Measurements from ENCODE around the gene CMIP. TPM values are rescaled to one million over a fixed set of nuclear protein-coding genes. Genes with fewer than 3 reads are reported as not detected.

Gene CMIP
- total RNA-seq, 2 donors from 2014 or later: 7.7 to 19.2 TPM

DNA sequence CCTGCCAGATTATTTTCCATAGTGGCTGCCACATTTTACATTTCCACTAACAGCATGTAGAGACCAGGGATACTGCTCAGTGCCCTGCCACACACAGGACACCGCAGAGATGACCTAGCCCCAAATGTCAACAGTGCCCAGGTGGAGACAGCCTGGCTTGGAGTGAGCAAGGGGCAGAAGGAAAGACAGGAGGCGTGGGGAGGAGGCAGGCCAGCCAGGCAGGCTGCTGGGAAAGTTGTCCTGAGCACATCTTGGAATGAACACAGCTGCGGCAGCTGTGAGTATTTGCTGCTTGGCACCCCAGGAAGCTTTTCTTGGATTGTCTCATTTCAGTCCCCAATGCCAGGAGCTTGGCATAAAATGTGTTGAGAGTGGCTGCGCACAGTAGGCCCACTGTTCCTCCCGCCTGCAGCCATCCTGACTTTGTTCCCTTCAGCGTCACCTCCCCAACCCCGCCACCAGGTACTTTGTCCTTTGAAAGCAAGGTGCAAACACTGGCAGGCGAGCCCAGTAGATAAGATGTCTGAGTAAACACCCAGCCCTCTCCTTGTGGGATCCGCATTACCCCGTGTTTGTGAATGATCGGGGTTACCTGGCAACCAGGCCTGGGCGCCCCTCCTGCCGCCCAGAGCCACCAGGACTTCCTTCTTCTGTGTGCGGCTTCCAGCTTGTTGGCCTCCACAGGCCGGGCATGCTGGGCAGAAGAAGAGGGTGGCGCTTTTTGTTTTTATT, 114.0 kb downstream of the CMIP start:
- Histone ChIP-seq H3K4me3 (no peak overlapping the region), H3K27me3 (no peaks in the 10 kb centered on the region), H3K36me3 (no peaks in the 10 kb centered on the region), H3K9me3 (no peaks in the 10 kb centered on the region), H3K4me1 (peaks cover 0 to 36% of the 10 kb centered on the region in 2 donors), H3K27ac (no peak overlapping the region)
- no peak for DNase-seq (ENCODE audit: low spot score)
- TF ChIP-seq, protein P1, sequence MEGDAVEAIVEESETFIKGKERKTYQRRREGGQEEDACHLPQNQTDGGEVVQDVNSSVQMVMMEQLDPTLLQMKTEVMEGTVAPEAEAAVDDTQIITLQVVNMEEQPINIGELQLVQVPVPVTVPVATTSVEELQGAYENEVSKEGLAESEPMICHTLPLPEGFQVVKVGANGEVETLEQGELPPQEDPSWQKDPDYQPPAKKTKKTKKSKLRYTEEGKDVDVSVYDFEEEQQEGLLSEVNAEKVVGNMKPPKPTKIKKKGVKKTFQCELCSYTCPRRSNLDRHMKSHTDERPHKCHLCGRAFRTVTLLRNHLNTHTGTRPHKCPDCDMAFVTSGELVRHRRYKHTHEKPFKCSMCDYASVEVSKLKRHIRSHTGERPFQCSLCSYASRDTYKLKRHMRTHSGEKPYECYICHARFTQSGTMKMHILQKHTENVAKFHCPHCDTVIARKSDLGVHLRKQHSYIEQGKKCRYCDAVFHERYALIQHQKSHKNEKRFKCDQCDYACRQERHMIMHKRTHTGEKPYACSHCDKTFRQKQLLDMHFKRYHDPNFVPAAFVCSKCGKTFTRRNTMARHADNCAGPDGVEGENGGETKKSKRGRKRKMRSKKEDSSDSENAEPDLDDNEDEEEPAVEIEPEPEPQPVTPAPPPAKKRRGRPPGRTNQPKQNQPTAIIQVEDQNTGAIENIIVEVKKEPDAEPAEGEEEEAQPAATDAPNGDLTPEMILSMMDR (IDR thresholded peaks at IDR 0.05): no peak

DNA sequence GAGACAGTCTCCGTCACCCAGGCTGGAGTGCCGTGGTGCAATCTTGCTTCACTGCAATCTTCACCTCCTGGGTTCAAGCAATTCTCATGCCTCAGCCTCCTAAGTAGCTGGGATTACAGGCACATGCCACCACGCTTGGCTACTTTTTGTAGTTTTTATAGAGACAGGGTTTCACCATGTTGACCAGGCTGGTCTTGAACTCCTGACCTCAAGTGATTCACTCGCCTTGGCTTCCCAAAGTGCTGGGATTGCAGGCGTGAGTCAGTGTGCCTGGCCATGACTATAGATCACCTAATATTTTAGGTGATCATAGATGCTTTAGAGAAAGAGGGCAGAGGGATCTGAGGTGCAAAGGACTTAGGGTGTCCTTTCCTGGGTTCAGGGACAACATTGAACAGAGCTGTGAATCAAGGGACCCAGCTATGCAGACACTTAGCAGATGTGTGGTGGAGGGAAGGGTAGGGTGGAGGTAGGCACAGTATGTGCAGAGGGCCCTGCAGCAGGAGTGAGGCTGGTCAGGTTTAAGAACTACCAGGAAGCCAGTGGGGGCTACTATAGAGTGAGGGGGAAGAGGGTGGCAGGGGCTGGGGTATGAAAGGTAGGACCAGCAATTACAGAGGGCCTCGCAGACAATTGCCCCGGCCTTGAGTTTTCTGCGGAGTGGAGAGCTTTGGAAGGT, 116.5 kb downstream of the CMIP start:
- H3K4me1 ChIP-seq: peaks cover 0 to 18% of the 10 kb centered on the region in 2 donors
- TF ChIP-seq, protein P1 (IDR thresholded peaks at IDR 0.05): no peak
- H3K27me3 ChIP-seq: no peaks in the 10 kb centered on the region
- H3K9me3 ChIP-seq: no peaks in the 10 kb centered on the region
- no peak overlapping the region for H3K4me3 ChIP-seq
- no peaks in the 10 kb centered on the region for H3K36me3 ChIP-seq
- no peak overlapping the region for H3K27ac ChIP-seq
- no peak for DNase-seq (ENCODE audit: low spot score)

DNA sequence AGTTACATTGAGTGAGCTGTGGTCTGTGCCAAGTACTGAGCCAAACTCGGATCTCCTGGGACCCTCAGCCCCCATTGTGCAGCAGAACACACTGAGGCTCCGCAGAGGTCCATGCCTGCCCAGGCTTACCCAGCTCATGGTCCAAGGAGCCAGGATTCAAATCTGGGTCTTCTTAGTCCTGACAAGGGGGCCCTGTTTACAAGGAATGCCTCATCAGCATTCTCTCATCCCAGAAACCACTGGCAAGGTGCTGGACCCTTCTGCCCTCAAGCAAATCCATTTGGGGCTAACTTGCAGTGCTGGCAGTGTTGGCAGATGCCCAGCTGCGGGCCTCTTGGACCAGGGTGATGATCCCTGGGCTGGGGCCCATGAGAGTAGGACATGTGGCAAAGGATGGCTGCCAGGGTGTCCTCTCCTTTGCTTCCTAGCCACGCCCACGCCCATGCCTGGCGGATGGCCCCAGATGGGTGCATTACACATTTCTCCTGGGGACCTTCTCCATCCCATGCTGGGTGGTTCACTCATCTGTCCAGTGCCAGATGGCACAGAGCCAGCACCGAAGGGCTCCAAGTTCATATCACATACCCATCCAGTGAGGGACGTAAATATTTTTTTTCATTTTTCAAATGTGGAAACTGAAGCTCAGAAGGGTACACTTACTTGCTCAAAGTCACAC, 117.7 kb downstream of the CMIP start:
- TF ChIP-seq, protein P1 (IDR thresholded peaks at IDR 0.05): no peak
- peaks cover 0 to 18% of the 10 kb centered on the region in 2 donors for H3K4me1 ChIP-seq
- no peaks in the 10 kb centered on the region for H3K9me3 ChIP-seq
- no peak for DNase-seq (ENCODE audit: low spot score)
- H3K27me3 ChIP-seq: no peaks in the 10 kb centered on the region
- no peak overlapping the region for H3K27ac ChIP-seq
- no peaks in the 10 kb centered on the region for H3K36me3 ChIP-seq
- no peak overlapping the region for H3K4me3 ChIP-seq

DNA sequence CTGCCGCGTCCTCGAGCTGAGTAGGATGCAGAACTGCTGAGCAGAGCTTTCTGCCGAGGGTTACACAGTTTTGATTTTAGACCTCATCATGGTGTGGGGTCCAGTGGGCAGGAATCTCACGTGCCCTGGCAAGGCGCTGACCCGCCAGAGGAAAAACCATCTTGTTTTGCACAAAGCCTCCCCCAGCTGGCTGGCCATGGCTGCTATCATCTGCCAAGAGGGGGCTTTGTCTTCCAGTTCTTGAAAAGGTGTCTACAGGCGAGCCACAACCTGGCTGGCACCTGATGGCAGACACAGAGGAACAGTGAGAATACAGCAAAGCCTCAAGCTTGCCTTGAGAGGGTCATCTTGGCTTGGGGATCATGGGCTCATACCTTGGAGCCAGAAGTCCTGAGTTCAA, 118.3 kb downstream of the CMIP start:
- H3K9me3 ChIP-seq: no peaks in the 10 kb centered on the region
- no peak overlapping the region for H3K4me3 ChIP-seq
- no peak for DNase-seq (ENCODE audit: low spot score)
- no peak overlapping the region for H3K27ac ChIP-seq
- H3K4me1 ChIP-seq: peaks cover 0 to 18% of the 10 kb centered on the region in 2 donors
- no peaks in the 10 kb centered on the region for H3K36me3 ChIP-seq
- H3K27me3 ChIP-seq: no peaks in the 10 kb centered on the region
- TF ChIP-seq, protein P1 (IDR thresholded peaks at IDR 0.05): no peak

DNA sequence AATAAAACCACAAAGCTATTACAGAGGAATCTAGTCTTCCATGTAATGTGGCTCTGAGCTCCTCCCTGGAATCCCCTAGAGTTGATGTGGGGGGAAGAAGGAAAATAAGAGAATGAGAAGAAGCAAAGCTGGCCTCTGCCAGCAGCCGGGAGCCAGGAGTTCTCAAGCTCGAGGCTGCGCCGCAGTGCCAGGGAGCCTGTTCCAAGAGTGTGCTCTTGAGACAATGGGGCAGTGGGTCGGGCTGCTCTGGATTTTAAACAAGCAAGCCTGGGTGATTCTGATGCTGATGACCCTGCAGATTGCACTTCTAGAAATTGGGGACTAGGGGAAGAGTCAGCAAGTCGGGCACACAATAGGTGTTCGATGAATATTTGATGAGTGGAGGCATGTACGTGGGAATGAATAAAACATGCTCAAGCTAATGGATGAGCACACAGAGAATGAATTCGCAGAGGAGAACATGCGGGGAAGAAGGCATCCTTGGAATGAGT, 119.9 kb downstream of the CMIP start:
- H3K27me3 ChIP-seq: no peaks in the 10 kb centered on the region
- H3K4me1 ChIP-seq: peaks cover 0 to 19% of the 10 kb centered on the region in 2 donors
- no peaks in the 10 kb centered on the region for H3K9me3 ChIP-seq
- DNase-seq (ENCODE audit: low spot score): no peak
- TF ChIP-seq, protein P1 (IDR thresholded peaks at IDR 0.05): no peak
- no peak overlapping the region for H3K4me3 ChIP-seq
- no peaks in the 10 kb centered on the region for H3K36me3 ChIP-seq
- no peak overlapping the region for H3K27ac ChIP-seq

All from right atrium auricular region (tissue), 2 donors.